AG04449 (cell line): ENCODE results near the gene GUCA2A.

ENCODE experiments used
- CTCF ChIA-PET: fragments of 350-600 bp; formaldehyde crosslinking; extraction: SDS; loops from one replicate; lab custom pipeline; 2021; ENCODE audit warnings: antibody characterized with exemption; lab: Yijun Ruan, JAX
- POLR2A ChIA-PET: fragments of 400-600, 350-600 bp; formaldehyde crosslinking; extraction: SDS; loops from one replicate; lab custom pipeline; 2020; ENCODE audit warnings: antibody characterized with exemption, inconsistent platforms; lab: Yijun Ruan, JAX
- DNase-seq: peaks from one replicate; pipeline ENCODE4 v3.0.0-alpha.2; 2010; ENCODE audit warnings: low read depth, low spot score
- H3K4me3 ChIP-seq: 2 replicates; pipeline ENCODE4 v1.5.1; 2011; ENCODE audit warnings: low read depth, mild to moderate bottlenecking, control low read depth, low read length
- CTCF ChIP-seq: IDR thresholded peaks from one replicate; pipeline ENCODE4 v1.5.1; 2011; ENCODE audit warnings: mild to moderate bottlenecking, moderate library complexity, low read length, control low read depth, inconsistent platforms; ENCODE audit not compliant: insufficient read depth; ENCODE audit errors: missing control alignments

The GUCA2A gene

GRCh38 chr1:42168391-42168670 lies 3.8 kb upstream of the GUCA2A start:
- H3K4me3 ChIP-seq: no peak overlapping the region
- POLR2A ChIA-PET: no interaction called here
- CTCF ChIA-PET: interaction anchor here (1.0 to 9.7 kb wide), 4 partner anchors 8 to 19 kb away, joined by 3 to 178 read pairs (median 50); partner anchors contain the start of genes GUCA2A and GUCA2B
- no peak for DNase-seq
- no peak for TF ChIP-seq CTCF

- CTCF ChIA-PET: interaction anchor here (0.9 to 1.1 kb wide), 3 partner anchors 8 to 19 kb away, joined by 3 read pairs; no protein-coding TSS in a partner anchor
- POLR2A ChIA-PET: no interaction called here
- H3K4me3 ChIP-seq: no peak overlapping the region
- TF ChIP-seq CTCF: no peak
- DNase-seq: no peak
Observed at GRCh38 chr1:42167611-42168390, 3.3 kb upstream of the GUCA2A start.

- CTCF ChIA-PET: interaction anchor here (0.6 to 12.1 kb wide), 2 partner anchors 7 to 13 kb away, joined by 3 to 178 read pairs; no protein-coding TSS in a partner anchor
- POLR2A ChIA-PET: no interaction called here
- TF ChIP-seq CTCF: no peak
- no peak for DNase-seq
- H3K4me3 ChIP-seq: no peak overlapping the region
Observed at GRCh38 chr1:42165511-42166210, 1.1 kb upstream of the GUCA2A start.

- H3K4me3 ChIP-seq: no peak overlapping the region
- ChIA-PET CTCF (interaction anchor here (0.8 to 12.1 kb wide), 2 partner anchors 9 to 646 kb away, joined by 3 to 178 read pairs; no protein-coding TSS in a partner anchor), POLR2A (no interaction called here)
- DNase-seq: no peak
- no peak for TF ChIP-seq CTCF
Observed at GRCh38 chr1:42163536-42164503, 725 bp downstream of the GUCA2A start.

GRCh38 chr1:42163114-42163513 lies 1.4 kb downstream of the GUCA2A start:
- H3K4me3 ChIP-seq: no peak overlapping the region
- POLR2A ChIA-PET: no interaction called here
- no peak for DNase-seq
- CTCF ChIA-PET: interaction anchor here (0.8 to 12.1 kb wide), 2 partner anchors 9 to 645 kb away, joined by 3 to 178 read pairs; no protein-coding TSS in a partner anchor
- TF ChIP-seq CTCF: no peak
